ENCODE data around the gene SRPX.

SRPX gene

GRCh38 chrX:38102240-38102639 lies 118.4 kb downstream of the SRPX start:
- H3K4me1 ChIP-seq (ENCODE audit: control insufficient read depth in 2 of 2, insufficient read depth in 2 of 2, low read length in 2 of 2): no peaks in the 10 kb centered on the region
- H3K9me3 ChIP-seq (ENCODE audit: control insufficient read depth in 2 of 2, low read length in 2 of 2): peaks cover 0 to 6% of the 10 kb centered on the region in 2 donors
- H3K27ac ChIP-seq (ENCODE audit: low read depth in 2 of 2, low read length in 2 of 2): no peak overlapping the region
- no peak overlapping the region for H3K9ac ChIP-seq (ENCODE audit: low read depth in 1 of 2, low read length in 2 of 2)
- H3K36me3 ChIP-seq (ENCODE audit: control insufficient read depth in 2 of 2, insufficient read depth in 2 of 2, low read length in 2 of 2): no peaks in the 10 kb centered on the region
- H3K27me3 ChIP-seq (ENCODE audit: control insufficient read depth in 2 of 2, insufficient read depth in 2 of 2, low read length in 2 of 2): no peaks in the 10 kb centered on the region
- H3K4me3 ChIP-seq (ENCODE audit: low read length in 2 of 2): no peak overlapping the region

GRCh38 chrX:38099688-38100087 lies 121.0 kb downstream of the SRPX start:
- H3K27me3 ChIP-seq (ENCODE audit: control insufficient read depth in 2 of 2, insufficient read depth in 2 of 2, low read length in 2 of 2): no peaks in the 10 kb centered on the region
- H3K9ac ChIP-seq (ENCODE audit: low read depth in 1 of 2, low read length in 2 of 2): no peak overlapping the region
- peaks cover 0 to 6% of the 10 kb centered on the region in 2 donors for H3K9me3 ChIP-seq (ENCODE audit: control insufficient read depth in 2 of 2, low read length in 2 of 2)
- no peak overlapping the region for H3K27ac ChIP-seq (ENCODE audit: low read depth in 2 of 2, low read length in 2 of 2)
- no peaks in the 10 kb centered on the region for H3K36me3 ChIP-seq (ENCODE audit: control insufficient read depth in 2 of 2, insufficient read depth in 2 of 2, low read length in 2 of 2)
- no peak overlapping the region for H3K4me3 ChIP-seq (ENCODE audit: low read length in 2 of 2)
- H3K4me1 ChIP-seq (ENCODE audit: control insufficient read depth in 2 of 2, insufficient read depth in 2 of 2, low read length in 2 of 2): no peaks in the 10 kb centered on the region

Data from mucosa of rectum (tissue), 2 donors.